Measurements from ENCODE around the gene NEMP1. TPM values are rescaled to one million over a fixed set of nuclear protein-coding genes. Genes with fewer than 3 reads are reported as not detected.
"Not testable (repeated sequence)": the region's sequence is repeated elsewhere in the genome, so short reads cannot be mapped to it uniquely, and the experiment has no call there.

Gene NEMP1, protein sequence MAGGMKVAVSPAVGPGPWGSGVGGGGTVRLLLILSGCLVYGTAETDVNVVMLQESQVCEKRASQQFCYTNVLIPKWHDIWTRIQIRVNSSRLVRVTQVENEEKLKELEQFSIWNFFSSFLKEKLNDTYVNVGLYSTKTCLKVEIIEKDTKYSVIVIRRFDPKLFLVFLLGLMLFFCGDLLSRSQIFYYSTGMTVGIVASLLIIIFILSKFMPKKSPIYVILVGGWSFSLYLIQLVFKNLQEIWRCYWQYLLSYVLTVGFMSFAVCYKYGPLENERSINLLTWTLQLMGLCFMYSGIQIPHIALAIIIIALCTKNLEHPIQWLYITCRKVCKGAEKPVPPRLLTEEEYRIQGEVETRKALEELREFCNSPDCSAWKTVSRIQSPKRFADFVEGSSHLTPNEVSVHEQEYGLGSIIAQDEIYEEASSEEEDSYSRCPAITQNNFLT
- 17.4 and 23.9 TPM in 2 replicates for total RNA-seq (2014; rRNA removed; shearing (Covaris generic))

DNA sequence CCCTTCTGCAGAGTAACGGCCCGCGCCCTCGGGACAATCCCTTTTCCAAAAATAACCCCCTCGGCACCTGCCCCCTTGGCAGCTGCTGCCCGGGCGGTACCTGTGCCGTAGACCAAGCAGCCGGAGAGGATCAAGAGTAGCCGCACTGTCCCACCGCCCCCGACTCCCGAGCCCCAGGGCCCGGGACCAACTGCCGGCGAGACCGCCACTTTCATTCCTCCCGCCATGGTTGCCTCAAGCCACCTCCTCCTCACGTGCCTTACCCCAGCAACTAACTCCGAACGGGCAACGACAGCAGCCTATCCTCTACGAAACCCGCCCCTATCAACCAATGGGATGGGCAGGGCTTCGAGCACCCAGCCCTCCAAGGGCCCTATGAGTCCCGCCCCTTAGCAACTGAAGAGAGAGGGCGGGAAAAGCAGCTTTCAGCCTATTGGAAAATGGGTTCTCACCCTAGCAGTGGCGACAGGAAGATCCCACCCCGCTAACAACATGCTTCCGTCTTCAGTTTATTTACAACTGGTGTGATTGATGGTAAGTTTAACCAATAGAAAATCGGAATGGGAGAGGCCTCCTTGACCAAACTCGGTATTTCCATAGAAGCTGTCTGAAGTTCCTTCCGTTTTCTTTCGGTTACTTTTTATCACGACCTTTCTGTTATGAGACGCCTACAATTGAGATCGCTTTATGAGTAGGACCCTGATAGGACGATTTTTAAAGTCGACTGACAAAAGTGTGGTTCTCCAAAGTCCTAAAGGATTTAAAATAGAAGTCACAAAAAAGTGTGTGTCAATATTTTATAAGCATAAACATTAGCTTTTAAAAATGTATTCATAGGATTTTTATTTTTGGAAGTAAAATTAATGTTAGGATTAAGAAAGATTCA lies at the start of gene NEMP1:
Gene NEMP1 (minus strand): TSS at position 273 of the 886 bp plus-strand sequence. CDS start 46 bp downstream, at position 227.
- in situ Hi-C loops (cut with HindIII; ENCODE audit: low sequenced_read_pairs) = no loop called here
- peak; percentile 100 for DNase-seq (ENCODE audit: low spot score)

DNA sequence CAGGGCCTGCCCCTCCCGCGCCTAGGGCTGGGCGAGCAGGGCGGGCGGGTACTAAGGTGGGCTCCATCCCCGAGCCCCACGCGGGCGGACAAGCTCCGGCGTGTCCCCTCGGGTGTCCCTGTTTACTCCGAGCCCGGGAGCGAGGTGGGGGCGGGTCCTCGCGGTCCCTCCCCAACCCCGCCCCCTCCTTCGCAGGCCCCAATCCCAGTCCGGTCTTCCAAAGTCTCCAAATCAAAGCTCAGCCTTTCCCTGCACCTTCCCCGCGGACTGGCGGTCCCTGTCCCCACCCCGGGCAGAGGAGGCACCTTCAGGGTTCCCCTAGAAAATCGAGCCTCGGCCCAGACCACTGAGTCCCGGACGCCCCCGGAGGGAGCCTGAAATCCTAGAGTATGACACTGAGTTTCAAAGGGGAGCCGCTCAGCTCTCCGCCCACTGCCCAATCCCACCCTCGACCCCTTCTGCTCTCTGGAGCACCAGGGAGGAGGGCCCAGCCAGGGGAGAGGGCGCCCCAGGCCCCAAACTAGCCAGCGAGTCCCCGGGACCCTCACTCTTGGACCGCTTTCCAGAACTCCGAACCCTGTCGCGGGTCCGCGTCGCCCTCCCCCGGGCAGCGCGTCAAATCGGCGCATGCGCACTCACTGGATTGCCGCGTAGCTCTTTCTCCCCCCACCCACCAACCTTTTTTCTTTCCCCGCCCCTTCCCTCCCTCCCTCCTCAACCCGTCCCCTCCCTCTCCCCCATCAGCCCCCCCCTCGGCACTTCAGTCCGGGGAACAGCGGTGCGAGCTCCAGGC lies 49.3 kb upstream of the NEMP1 start, which contains the start of gene LRP1:
Gene LRP1 (plus strand): TSS at position 758 of the 793 bp plus-strand sequence. CDS start 482 bp downstream, outside the sequence.
- DNase-seq (ENCODE audit: low spot score) = peak; percentile 94
- in situ Hi-C loops (cut with HindIII; ENCODE audit: low sequenced_read_pairs) = no loop called here

DNA sequence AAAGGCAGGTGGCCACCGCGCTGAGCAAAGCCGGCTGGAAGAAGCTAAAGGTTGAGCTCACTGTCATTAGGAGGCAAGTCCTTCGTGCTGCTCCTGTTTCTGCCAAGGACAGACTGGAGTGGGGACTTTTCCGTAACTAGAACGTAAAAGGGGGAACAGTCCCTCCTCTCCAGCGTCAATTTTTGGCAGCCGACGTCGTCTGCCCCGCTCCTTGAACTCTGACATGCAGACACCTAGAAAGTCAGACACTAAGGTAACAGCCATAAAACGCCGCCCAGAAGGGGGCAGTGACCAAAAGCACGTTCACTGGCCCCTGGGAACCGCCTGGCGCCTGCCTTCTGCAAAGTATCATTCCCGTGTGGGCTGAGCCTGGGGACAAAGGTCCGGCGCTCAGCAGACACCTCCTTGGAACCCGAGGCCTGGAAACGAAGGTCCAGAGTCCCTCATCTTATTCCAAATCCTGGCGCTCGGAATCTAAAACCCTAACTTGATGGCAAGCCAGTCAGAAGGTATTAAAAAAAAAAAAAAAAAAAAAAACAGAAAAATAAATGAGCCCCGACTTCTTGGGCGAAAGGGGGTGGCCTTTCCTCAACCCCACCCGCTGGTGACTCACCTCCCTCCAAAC lies 48.6 kb upstream of the NEMP1 start:
- in situ Hi-C loops (cut with HindIII; ENCODE audit: low sequenced_read_pairs) = no loop called here
- DNase-seq (ENCODE audit: low spot score) = peak; percentile 74

DNA sequence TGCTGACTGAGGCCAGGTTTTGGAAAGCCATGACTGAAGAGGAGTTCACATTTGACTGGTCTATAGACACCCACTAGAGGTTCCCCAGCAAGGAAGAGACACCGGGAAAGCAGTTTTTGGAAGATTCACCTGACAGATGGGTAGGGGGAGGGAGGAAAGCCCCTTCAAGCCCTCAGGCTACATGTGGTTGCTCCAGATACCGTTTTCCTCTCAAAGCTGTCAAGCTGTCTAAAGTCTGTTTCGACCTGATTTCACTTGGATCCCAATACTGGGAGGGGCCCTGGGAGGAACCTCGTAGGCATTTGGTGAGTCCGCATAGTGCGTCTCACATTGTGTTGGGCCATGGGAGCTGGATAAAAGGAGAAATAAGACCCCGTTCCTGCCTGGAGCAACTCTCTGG lies 48.0 kb upstream of the NEMP1 start:
- in situ Hi-C loops (cut with HindIII; ENCODE audit: low sequenced_read_pairs) = no loop called here
- no peak for DNase-seq (ENCODE audit: low spot score)

DNA sequence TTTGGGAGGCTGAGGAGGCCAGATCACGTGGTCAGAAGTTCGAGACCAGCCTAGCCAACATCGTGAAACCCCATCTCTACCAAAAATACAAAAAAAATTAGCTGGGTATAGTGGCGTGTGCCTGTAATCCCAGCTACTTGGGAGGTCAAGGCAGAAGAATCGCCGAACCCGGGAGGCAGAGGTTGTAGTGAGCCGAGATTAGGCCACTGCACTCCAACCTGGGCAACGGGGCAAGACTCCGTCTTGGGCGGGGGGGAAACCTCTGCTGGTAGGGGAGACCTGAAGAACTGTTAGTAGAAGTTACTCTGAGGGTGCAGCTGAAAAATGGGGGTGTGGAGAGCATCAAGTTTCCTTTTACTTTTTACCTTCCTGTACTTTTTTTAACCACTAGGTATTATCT lies 47.5 kb upstream of the NEMP1 start:
- in situ Hi-C loops (cut with HindIII; ENCODE audit: low sequenced_read_pairs) = no loop called here
- no peak for DNase-seq (ENCODE audit: low spot score)

DNA sequence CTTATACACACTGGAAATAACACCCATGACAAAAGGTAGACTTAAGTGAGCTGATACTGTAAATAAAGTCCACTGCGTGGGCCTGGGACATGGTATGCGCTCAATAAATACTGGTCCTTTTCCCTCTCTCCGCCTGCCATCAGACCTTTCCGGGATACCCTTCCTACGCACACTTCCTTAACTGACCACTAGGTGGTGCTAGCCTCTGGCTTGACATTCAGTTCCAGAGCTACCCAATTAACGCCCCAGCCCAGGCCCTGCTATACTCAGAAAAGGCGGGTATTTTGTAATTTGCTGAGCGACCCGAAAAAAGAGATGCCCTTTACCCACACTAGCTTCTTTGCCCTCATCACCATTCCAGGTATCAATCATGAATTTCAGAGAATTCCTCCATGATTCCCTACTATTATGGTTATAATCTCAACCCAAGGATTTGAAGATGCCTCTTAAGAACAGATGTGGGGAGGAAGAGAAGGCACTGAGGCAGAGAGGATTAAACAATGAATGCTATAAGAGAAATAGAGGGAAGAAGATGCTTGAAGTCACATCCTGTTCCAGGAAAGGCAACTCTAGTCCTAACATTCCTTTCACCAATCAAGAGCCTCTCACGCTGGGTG lies 45.8 kb upstream of the NEMP1 start:
- in situ Hi-C loops (cut with HindIII; ENCODE audit: low sequenced_read_pairs) = no loop called here

DNA sequence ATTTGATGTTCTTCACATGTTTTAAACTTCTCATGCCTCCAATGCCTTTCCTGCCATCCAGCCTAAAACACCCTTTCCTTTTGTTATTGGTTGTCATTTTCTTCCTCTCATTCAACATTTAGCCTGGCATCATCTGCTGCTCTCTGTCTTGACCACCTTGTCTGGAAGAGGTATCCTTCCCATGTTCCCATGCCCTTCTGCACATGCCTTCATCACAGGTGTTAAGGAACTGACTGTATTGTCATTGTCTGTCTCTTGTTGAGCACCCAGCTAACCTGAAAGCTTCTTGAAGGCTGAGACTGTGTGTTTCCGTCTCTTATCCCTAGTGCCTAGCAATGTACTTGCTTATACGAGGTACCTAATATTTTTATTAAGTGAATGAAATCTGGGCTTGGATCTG lies 45.2 kb upstream of the NEMP1 start:
- in situ Hi-C loops (cut with HindIII; ENCODE audit: low sequenced_read_pairs) = no loop called here
- no peak for DNase-seq (ENCODE audit: low spot score)

More for the DNA sequence above, 45.8 kb upstream of the NEMP1 start:
- DNase-seq (ENCODE audit: low spot score) = peak; percentile 88

DNA sequence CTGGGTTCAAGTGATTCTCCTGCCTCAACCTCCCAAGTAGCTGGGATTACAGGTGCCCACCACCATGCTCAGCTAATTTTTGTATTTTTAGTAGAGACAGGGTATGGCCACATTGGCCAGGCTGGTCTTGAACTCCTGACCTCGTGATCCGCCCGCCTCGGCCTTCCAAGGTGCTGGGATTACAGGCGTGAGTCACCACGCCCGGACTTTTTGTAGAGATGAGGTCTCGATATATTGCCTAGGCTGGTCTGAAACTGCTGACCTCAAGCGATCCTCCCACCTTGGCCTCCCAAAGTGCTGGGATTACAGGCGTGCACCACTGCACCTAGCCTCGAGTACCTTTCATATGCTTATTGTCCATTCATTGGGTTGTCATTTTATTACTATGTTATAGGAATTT lies 42.1 kb upstream of the NEMP1 start:
- DNase-seq (ENCODE audit: low spot score); in situ Hi-C loops (cut with HindIII; ENCODE audit: low sequenced_read_pairs): not testable (repeated sequence)

DNA sequence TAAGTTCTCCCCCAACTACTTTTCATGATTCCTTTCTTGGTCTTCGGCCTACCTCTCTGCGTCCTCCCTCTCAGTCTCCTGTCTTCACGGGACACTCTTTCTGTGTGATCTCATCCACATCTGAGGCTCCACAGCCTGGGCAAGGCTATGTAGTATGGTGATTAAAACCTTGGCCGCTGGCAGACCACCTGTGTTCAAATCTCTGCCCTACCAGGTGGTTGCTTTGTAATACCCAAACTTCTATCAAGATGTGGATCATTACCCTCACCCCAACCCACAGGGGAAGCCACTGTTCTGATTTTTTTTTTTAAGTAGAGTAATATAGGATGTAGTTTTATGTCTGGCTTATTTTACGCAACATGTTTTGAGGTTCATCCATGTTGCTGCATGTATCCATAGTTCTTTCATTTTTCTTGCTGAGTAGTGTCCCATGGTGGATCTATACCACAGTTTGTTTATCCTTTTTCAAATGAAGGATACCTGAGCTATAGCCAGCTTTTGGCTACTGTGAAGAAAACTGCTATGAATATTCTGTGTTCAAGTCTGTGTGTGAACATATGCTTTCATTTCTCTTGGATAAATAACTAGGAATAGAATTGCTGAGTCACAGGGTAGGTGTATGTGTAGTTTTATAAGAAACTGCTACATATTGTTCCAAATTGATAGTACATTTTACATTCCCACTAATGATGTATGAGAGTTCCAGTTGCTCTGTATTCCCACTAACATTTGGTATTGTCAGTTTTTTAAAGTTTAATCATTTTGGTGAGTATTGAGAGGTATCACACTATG lies 40.9 kb upstream of the NEMP1 start:
- in situ Hi-C loops (cut with HindIII; ENCODE audit: low sequenced_read_pairs) = no loop called here

DNA sequence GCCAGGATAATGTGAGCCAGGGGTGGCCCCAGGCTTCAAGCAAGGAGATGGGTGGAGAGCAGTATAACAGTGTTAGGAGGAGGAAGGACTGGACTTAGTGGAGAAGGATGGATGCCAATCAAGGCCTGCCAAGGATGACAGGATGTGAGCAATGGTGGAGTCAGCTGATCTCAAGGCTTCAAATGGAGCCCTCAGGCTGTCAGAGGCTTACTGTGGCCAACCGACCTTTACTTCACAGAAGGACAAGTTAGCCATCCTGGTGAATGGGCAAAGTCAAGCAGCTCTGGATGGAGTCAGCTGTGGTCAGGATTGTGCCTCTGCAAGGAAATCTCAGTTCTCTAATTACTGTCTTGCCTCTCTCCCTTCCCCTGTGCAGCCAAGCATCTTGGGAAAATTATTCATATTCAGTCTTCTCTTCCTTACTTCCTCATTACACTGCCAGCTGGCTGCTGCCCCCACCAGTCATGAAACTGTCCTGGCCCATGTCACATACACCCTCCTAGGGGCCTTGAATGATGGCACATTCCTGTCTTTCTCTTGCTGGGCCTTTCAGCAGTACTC lies 40.2 kb upstream of the NEMP1 start:
- in situ Hi-C loops (cut with HindIII; ENCODE audit: low sequenced_read_pairs) = no loop called here
- DNase-seq (ENCODE audit: low spot score) = no peak

More for the DNA sequence above, 40.9 kb upstream of the NEMP1 start:
- DNase-seq (ENCODE audit: low spot score) = no peak

DNA sequence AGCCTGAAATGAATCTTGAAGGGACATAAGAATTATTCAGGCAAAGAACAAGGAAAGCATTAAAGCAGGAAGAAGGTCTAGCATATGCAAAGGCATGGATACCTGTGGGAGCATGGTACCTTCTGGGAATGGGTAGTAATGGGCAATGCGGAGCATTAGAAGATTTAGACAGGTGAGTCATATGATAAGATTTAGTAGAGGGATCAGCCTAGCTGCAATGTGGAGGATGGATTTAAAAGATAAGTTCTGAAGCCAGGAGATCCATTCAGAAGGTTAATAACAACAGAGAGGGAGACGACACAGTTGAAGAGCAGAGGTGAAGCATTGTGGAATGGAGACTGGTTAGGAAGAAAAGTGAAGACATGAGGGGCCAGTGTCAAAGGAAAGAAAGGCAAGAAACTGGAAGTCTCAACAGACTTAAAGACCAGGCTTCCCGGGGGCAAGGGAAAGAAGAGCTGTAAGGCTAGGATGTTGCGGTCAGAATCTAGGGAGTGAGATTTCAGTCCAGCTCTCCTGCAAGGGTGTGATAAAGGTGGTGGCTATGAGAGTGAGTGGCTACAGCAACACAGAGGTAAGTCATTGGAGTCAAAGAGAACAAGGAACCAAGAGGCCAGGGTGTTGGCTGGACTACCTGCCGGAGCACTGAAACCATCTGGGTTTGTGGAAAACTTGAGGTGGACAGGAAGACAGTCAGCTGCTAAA lies 38.1 kb upstream of the NEMP1 start:
- in situ Hi-C loops (cut with HindIII; ENCODE audit: low sequenced_read_pairs) = no loop called here
- DNase-seq (ENCODE audit: low spot score) = no peak

DNA sequence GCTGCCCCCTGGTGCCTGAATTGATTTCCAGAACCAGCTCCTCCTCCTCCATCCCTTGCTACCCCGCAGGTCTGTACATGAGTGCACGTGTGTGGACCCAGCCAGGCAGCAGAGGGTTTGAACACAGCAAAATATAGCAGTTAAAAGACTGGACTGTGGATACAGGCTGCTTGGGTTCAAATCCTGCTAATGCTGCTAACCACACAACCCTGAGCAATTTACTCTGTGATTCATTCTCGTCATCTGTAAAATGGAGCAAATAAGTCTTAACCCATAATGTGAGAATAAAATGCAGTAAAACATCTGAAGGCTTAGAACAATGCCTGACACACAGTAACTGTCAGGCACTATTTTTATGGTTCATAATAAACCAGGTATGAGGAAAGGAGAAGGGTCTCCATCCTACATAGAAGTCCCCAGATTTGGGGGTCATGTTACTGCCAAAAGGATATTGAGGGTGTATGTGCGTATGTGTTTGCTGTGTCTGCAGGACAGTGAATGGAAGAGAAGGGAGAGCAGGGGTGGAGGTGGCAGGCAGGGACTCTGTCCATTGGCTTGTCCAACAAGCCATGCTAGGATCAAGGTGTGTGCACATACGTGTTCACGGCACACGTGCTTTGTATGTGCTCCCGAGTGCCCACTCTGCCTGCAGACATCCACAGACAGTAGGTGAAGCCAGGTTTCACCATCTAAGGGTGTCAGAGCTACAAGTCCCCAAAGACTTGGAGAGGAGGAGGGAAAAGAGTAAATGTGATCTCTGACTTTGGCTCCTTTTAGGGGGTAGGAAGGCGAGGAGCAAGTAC lies 34.1 kb upstream of the NEMP1 start:
- no peak for DNase-seq (ENCODE audit: low spot score)
- in situ Hi-C loops (cut with HindIII; ENCODE audit: low sequenced_read_pairs) = no loop called here

DNA sequence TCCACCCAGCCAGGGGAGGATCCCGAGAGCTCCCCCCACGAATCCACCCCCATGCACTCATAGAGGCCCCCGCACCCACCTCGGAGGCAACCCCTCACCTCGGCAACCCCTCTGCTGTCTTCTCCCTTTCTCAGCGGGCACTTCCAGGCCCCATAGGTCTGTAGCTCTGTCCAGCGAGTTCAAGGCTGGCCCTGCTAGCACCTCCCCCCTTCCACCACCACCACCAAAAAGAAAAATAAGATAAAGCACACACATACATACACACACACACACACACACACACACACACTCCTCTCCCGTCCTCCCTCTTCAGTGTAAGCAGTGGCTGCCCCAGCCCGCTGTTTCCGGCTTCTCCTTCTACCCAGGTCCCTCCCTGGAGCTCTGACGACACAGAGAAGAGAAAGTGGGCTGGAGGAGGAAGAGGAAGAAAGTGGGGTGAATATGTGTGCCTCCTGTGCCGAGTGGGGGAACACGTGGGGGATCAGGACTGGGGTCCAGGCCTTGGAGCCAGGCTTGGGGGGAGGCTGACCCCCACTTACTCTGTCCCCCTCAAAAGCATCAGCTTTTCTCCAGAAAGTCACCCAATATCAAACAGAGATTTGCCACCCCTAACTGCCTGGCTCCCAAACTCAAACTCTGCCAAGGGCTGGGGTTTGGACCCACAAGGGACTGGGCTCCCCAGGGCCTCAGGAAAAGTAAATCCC lies 32.6 kb upstream of the NEMP1 start, which contains the start of gene STAT6:
Gene STAT6 (minus strand): TSS at position 332 of the 704 bp plus-strand sequence. CDS start 3,084 bp downstream, outside the sequence.
- in situ Hi-C loops (cut with HindIII; ENCODE audit: low sequenced_read_pairs) = no loop called here
- no peak for DNase-seq (ENCODE audit: low spot score)

DNA sequence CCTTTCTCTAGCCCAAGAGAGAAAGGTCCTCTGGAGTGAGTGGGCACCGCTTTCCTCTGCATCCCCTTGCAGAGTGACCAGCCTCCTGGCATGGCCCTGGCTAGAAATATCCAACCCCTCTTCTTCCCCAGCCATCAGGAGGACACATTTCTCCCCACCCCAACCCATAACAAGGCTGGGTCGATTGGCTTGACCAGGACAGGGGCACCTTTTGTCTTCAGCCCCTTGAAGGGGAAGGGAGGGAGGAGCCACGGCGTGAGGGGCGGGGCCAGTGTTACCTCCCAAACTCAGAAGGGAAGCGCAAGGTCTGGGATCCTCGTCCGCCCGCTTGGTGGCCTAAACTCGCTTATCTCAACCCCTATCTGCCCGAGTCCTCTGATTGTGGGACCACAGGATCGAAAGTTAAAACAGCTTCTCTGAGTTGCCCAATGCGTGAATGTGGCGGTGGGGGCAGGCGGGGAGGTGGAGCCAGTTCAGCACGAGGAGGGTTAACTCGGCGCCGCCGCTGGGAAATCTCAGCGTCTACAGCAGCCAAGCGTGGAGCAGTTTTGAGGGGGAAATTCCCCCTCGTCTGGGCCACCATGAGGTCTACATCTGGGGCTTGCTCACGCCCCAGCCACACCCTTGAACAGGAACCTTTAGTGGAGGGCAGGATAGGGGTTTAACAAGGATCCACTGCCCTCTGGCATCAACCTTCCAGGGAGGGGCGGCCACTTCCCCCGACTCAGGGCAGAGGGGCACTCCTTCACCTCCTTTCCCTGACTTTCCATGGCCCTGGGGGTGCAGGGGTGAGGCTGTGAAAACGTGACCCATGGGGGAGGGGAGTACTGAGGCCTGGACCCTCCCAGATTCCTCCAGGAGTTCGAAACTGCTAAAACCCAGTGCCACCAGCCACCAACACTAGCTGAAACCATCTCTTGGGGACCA lies 31.8 kb upstream of the NEMP1 start:
- no peak for DNase-seq (ENCODE audit: low spot score)
- in situ Hi-C loops (cut with HindIII; ENCODE audit: low sequenced_read_pairs) = no loop called here
